ENCODE measurements around the gene PREPL. TPM values are rescaled to one million over a fixed set of nuclear protein-coding genes. Genes with fewer than 3 reads are reported as not detected.

The PREPL gene
- total RNA-seq, 4 donors from 2014 or later: 18.7 to 40.6 (median 31.3) TPM

DNA sequence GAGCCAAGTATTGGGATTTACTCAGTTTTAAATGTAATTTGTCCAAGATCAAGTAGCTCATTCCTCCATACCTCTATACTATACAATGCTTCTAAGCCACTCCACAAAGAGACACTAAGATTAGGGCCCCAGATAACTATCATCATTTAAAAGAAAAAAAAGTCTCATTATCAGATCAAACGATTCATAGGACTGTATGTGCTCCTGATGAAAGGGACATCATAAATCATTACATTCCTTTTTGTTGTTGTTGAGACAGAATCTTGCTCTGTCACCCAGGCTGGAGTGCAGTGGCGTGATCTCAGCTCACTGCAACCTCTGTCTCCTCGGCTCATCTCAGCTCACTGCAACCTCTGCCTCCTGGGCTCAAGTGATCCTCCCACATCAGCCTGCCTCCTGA is 88.2 kb downstream of the PREPL start:
- DNase-seq (ENCODE audit: low spot score): no peak
- no peak for TF ChIP-seq CTCF (IDR thresholded peaks at IDR 0.05)
- no peak for ATAC-seq (ENCODE audit: low FRiP score)

DNA sequence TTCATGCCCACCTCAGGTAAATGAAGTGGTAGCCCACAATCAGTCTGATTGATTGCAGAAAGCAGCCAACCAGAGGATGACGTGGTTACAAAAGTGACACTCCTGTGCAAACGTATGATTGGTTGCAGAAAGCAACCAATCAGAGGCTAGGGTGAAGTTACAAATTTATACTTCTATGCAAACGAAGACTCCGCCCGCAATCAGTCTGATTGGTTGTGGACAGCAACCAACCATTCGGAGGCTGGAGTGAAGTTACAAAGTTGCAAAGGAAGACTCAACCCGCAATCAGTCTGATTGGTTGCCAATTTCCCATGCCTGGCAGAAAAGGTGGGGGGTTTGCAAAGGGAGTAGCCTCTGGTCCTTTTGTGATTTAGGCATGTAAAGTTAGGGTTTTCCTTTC is 90.0 kb downstream of the PREPL start:
- no peak for TF ChIP-seq CTCF (IDR thresholded peaks at IDR 0.05)
- no peak for DNase-seq (ENCODE audit: low spot score)
- ATAC-seq (ENCODE audit: low FRiP score): no peak

DNA sequence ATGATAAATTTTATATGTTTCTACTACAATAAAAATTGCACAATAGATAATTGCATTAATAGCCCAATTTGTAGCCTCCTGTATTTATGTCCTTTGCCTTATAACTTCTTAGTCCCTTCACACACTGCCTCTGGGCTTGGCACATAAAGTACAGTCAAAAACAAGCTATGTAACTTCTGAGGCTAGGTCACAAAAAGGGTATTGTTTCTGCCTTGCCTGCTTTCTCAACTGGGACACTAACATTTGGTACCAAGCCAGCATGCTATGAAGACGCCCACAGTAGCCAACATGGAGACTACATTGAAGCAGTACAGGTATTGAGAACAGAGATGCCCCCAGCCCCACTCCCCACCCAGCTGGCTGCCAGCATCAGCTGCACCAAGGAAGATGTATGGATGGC is 91.5 kb downstream of the PREPL start:
- DNase-seq (ENCODE audit: low spot score) (no peak), ATAC-seq (ENCODE audit: low FRiP score) (no peak)
- TF ChIP-seq CTCF (IDR thresholded peaks at IDR 0.05): no peak

DNA sequence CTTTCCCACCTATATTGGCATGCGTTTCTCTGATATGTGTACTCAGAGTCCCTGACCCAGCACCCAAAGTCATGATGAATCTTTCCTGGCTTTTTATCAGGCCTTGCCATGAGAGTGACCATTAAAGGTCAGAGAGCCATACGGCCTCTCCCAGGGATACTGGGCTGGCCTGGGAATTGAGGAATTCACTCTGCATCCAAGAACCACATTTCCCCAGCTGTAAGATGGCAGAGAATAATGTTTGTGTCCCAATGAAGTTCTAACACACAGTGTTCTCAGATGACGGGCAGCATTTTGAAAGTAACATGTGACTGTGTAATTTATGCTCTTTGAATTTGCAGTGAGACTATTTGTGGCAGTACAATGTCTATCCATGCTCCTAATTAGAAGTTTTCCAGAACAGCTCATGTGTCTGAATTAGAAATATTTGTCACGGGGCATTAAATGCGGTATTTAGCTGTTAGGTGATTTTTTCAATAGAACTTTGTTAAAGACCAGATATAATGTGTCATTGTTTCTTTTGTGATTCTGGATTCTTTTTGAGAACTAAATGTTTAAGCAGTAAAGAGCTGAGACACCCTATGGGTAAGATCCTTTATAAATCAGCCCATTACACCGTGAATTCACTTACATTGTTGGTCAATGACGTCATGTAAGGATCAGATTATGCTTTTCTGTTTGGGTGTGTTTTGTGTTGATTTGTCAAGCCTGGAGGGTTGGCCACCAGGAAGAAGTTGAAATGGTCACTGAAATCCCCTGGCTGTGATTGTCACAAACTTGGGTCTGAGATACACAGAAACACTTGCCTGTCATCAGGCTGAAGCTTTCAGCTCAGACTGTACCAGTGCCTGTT is 93.3 kb downstream of the PREPL start:
- DNase-seq (ENCODE audit: low spot score): no peak
- no peak for ATAC-seq (ENCODE audit: low FRiP score)

More for the DNA sequence above, 93.3 kb downstream of the PREPL start:
- no peak for TF ChIP-seq CTCF (IDR thresholded peaks at IDR 0.05)

Other genes starting within 250 kb of the PREPL start
- gene PPM1B, start 192.6 kb downstream of the PREPL start, total RNA-seq: 10 to 100 TPM; 49.1 to 63.5 (median 55.1) TPM
- under 1 TPM in 3 of 4 donors, not detected in 1; 0.19 to 0.95 (median 0.60) TPM for gene SLC3A1, start 86.0 kb downstream of the PREPL start, total RNA-seq
- 10 to 100 TPM in 2 of 4 donors, 1 to 10 TPM in 2; 7.6 to 16.2 (median 9.4) TPM for gene CAMKMT, start 453 bp upstream of the PREPL start, total RNA-seq

All from omental fat pad (tissue), 4 donors.